ENCODE measurements around the gene P2RY8. TPM values are rescaled to one million over a fixed set of nuclear protein-coding genes. Genes with fewer than 3 reads are reported as not detected.
"Not testable (repeated sequence)": the region's sequence is repeated elsewhere in the genome, so short reads cannot be mapped to it uniquely, and the experiment has no call there.

The P2RY8 gene
- total and polyA plus RNA-seq, 3 experiments from 2014 or later, result 47.1 to 302 (median 50.1) TPM

DNA sequence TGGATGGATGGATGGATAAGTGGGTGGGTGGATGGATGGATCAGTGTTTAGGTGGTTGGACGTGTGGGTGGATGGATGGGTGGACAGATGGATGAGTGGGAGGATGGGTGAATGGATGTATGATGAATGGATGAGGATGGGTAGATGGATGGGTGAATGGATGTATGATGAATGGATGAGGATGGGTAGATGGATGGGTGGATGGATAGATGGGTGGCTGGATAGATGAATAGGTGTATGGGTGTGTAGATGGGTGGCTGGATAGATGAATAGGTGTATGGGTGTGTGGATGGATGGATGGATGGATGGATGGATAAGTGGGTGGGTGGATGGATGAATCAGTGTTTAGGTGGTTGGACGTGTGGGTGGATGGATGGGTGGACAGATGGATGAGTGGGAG lies 62.4 kb downstream of the P2RY8 start:
- H3K27ac ChIP-seq (ENCODE audit: low read depth, low read length); DNase-seq; H3K27me3 ChIP-seq (ENCODE audit: insufficient read depth, low read length, poor library complexity, severe bottlenecking); CTCF ChIA-PET; POLR2A ChIA-PET; H3K4me3 Mint-ChIP-seq; H3K27me3 Mint-ChIP-seq; H3K4me3 ChIP-seq (ENCODE audit: low read length); H3K9me3 ChIP-seq (ENCODE audit: low read length): not testable (repeated sequence)
- H3K36me3 Mint-ChIP-seq, result peaks cover 39 to 68% (median 62%) of the 10 kb centered on the region in 3 donors
- H3K27ac Mint-ChIP-seq, result peak overlapping the region in 6 of 8 donors; percentile 43 to 99 (median 78)
- H3K36me3 ChIP-seq (ENCODE audit: insufficient read depth, low read length), result peaks cover 14% of the 10 kb centered on the region
- peaks cover 78% of the 10 kb centered on the region for H3K4me1 ChIP-seq (ENCODE audit: insufficient read depth, low read length)
- peaks cover 3 to 11% (median 6%) of the 10 kb centered on the region in 5 donors for H3K9me3 Mint-ChIP-seq
- peaks cover 71 to 94% (median 89%) of the 10 kb centered on the region in 3 donors for H3K4me1 Mint-ChIP-seq

DNA sequence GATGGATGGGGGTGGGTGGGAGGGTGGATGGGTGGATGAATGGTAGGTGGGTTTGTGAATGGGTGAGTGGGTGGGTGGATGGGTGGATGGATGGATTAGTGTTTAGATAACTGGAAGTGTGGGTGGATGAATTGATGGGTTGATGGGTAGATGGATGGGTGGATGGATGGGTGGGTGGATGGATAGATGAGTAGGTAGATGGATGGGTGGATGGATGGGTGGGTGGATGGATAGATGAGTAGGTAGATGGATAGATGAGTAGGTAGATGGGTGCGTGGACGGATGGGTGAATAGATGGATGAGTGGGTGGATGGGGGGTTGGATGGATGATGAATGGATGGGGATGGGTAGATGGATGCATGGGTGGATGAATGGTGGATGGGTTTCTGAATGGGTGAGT lies 64.0 kb downstream of the P2RY8 start:
- Histone ChIP-seq H3K27ac (ENCODE audit: low read depth, low read length) (no peak overlapping the region), H3K4me1 (ENCODE audit: insufficient read depth, low read length) (peaks cover 76% of the 10 kb centered on the region), H3K36me3 (ENCODE audit: insufficient read depth, low read length) (peaks cover 14% of the 10 kb centered on the region), H3K9me3 (ENCODE audit: low read length) (no peaks in the 10 kb centered on the region), H3K4me3 (ENCODE audit: low read length) (no peak overlapping the region), H3K27me3 (ENCODE audit: insufficient read depth, low read length, poor library complexity, severe bottlenecking) (no peaks in the 10 kb centered on the region)
- CTCF ChIA-PET, result no interaction called here
- Mint-ChIP-seq H3K4me3 (peak overlapping the region in 1 of 7 donors; percentile 37), H3K36me3 (peaks cover 28 to 64% (median 48%) of the 10 kb centered on the region in 3 donors), H3K27ac (peak overlapping the region in 7 of 8 donors; percentile 28 to 99 (median 77)), H3K27me3 (peaks cover 0 to 6% of the 10 kb centered on the region in 2 donors), H3K4me1 (peaks cover 70 to 91% (median 87%) of the 10 kb centered on the region in 3 donors), H3K9me3 (peaks cover 0 to 4% (median 2%) of the 10 kb centered on the region in 5 donors)
- POLR2A ChIA-PET, result no interaction called here
- DNase-seq, result no peak

DNA sequence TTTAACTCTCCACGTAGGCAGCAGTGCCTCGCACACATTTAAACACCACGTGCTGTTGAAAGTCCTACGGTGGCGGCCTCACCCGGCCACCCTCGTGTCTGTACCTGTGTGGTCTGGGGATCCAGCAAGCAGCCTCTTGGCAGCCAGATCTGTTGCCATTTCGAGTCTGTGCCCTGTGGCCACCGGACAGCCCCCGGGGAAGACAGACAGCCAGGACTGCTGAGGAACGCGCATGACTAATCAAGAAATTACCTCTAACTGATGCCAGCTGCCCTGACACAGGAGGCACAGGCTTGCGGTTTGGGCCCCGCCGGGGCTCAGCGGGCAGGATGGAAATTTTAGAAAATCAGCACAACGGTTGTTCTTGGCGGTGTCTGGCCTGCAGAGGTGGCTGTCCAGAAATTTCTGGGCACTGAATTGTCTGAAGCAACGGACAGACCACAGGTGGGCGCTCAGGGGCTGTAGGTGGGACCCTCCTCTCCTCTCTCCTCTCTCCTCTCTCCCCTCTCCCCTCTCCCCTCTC lies 68.7 kb downstream of the P2RY8 start:
- H3K36me3 ChIP-seq (ENCODE audit: insufficient read depth, low read length), result peaks cover 13% of the 10 kb centered on the region
- H3K27ac Mint-ChIP-seq, result peak overlapping the region; percentile 87 to 99 (median 99)
- POLR2A ChIA-PET, result no interaction called here
- peak overlapping the region; percentile 66 for H3K27ac ChIP-seq (ENCODE audit: low read depth, low read length)
- H3K27me3 Mint-ChIP-seq, result peaks cover 0 to 13% of the 10 kb centered on the region in 2 donors
- H3K4me1 Mint-ChIP-seq, result peaks cover 75 to 92% (median 88%) of the 10 kb centered on the region in 3 donors
- H3K9me3 ChIP-seq (ENCODE audit: low read length), result no peaks in the 10 kb centered on the region
- H3K4me1 ChIP-seq (ENCODE audit: insufficient read depth, low read length), result peaks cover 91% of the 10 kb centered on the region
- CTCF ChIA-PET, result no interaction called here
- peaks cover 0 to 5% (median 2%) of the 10 kb centered on the region in 5 donors for H3K9me3 Mint-ChIP-seq
- no peaks in the 10 kb centered on the region for H3K27me3 ChIP-seq (ENCODE audit: insufficient read depth, low read length, poor library complexity, severe bottlenecking)
- DNase-seq, result peak; percentile 69 to 89 (median 77)
- no peak overlapping the region for H3K4me3 ChIP-seq (ENCODE audit: low read length)
- H3K36me3 Mint-ChIP-seq, result peaks cover 15 to 69% (median 26%) of the 10 kb centered on the region in 3 donors
- H3K4me3 Mint-ChIP-seq, result peak overlapping the region; percentile 71 to 91 (median 79)

DNA sequence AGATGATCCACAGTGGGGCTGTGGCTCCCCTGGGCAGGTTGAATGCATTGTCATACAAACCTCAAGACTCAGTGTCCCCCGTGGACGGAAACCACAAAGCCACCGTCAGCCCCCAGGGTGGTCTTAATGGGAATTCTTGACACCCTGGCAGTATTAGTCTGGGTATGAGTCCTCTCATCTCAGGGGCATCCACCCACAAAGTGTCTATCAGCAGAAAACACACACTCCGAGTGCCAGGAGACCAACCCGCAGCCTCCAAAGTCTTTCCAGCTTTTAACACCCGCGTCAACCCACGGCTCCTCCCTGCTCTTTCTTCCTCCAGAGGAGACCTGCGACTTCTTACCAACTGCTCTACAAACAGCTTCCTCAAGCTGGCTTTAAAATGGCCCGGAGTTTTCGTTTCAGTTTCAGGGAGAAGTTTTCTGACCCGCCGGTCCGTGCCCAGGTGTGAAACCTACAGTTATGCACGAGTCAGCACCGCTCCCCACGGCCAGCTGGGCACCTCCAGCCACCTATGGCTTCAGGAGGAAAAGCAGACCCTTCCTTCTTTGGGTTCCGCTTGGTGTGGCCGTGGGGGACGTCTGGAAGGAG lies 69.9 kb downstream of the P2RY8 start:
- Histone ChIP-seq H3K36me3 (ENCODE audit: insufficient read depth, low read length) (peaks cover 12% of the 10 kb centered on the region), H3K27me3 (ENCODE audit: insufficient read depth, low read length, poor library complexity, severe bottlenecking) (no peaks in the 10 kb centered on the region), H3K4me3 (ENCODE audit: low read length) (peak overlapping the region; percentile 9), H3K27ac (ENCODE audit: low read depth, low read length) (peak overlapping the region; percentile 62), H3K4me1 (ENCODE audit: insufficient read depth, low read length) (peaks cover 91% of the 10 kb centered on the region), H3K9me3 (ENCODE audit: low read length) (no peaks in the 10 kb centered on the region)
- ChIA-PET POLR2A (no interaction called here), CTCF (no interaction called here)
- Mint-ChIP-seq H3K4me3 (peak overlapping the region; percentile 64 to 91 (median 82)), H3K9me3 (peaks cover 0 to 3% (median under 1%) of the 10 kb centered on the region in 5 donors), H3K4me1 (peaks cover 81 to 92% (median 88%) of the 10 kb centered on the region in 3 donors), H3K36me3 (peaks cover 12 to 64% (median 19%) of the 10 kb centered on the region in 3 donors), H3K27me3 (peaks cover 0 to 13% of the 10 kb centered on the region in 2 donors), H3K27ac (peak overlapping the region; percentile 87 to 99 (median 99))
- DNase-seq, result peak in 4 of 5 donors; percentile 43 to 72 (median 60)

DNA sequence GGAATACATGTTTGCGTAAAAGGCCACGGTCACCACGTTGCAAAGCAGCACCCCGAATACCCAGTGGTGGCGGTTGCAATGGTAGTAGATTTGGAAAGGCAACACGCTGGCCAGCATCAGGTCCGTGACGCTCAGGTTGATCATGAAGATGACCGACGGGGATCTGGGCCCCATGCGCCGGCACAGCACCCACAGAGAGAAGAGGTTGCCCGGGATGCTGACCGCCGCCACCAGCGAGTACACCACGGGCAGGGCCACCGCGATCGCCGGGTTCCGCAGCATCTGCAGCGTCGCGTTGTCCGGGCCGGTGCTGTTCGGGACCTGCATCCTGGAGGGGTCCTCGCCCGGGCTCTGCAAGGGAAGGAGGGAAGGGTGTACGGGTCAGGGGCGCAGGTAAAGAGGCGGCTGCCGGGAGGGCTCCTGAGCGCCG lies 70.7 kb downstream of the P2RY8 start:
- H3K9me3 Mint-ChIP-seq, result peaks cover 0 to 2% (median 0%) of the 10 kb centered on the region in 5 donors
- H3K4me1 Mint-ChIP-seq, result peaks cover 79 to 90% (median 86%) of the 10 kb centered on the region in 3 donors
- Histone ChIP-seq H3K4me3 (ENCODE audit: low read length) (no peak overlapping the region), H3K4me1 (ENCODE audit: insufficient read depth, low read length) (peaks cover 85% of the 10 kb centered on the region), H3K9me3 (ENCODE audit: low read length) (no peaks in the 10 kb centered on the region), H3K36me3 (ENCODE audit: insufficient read depth, low read length) (peaks cover 12% of the 10 kb centered on the region), H3K27me3 (ENCODE audit: insufficient read depth, low read length, poor library complexity, severe bottlenecking) (no peaks in the 10 kb centered on the region), H3K27ac (ENCODE audit: low read depth, low read length) (no peak overlapping the region)
- H3K36me3 Mint-ChIP-seq, result peaks cover 10 to 57% (median 13%) of the 10 kb centered on the region in 3 donors
- CTCF ChIA-PET, result no interaction called here
- DNase-seq, result no peak
- H3K4me3 Mint-ChIP-seq, result peak overlapping the region in 6 of 7 donors; percentile 58 to 92 (median 85)
- POLR2A ChIA-PET, result no interaction called here
- peak overlapping the region; percentile 78 to 99 (median 92) for H3K27ac Mint-ChIP-seq
- peaks cover 0 to 13% of the 10 kb centered on the region in 2 donors for H3K27me3 Mint-ChIP-seq

DNA sequence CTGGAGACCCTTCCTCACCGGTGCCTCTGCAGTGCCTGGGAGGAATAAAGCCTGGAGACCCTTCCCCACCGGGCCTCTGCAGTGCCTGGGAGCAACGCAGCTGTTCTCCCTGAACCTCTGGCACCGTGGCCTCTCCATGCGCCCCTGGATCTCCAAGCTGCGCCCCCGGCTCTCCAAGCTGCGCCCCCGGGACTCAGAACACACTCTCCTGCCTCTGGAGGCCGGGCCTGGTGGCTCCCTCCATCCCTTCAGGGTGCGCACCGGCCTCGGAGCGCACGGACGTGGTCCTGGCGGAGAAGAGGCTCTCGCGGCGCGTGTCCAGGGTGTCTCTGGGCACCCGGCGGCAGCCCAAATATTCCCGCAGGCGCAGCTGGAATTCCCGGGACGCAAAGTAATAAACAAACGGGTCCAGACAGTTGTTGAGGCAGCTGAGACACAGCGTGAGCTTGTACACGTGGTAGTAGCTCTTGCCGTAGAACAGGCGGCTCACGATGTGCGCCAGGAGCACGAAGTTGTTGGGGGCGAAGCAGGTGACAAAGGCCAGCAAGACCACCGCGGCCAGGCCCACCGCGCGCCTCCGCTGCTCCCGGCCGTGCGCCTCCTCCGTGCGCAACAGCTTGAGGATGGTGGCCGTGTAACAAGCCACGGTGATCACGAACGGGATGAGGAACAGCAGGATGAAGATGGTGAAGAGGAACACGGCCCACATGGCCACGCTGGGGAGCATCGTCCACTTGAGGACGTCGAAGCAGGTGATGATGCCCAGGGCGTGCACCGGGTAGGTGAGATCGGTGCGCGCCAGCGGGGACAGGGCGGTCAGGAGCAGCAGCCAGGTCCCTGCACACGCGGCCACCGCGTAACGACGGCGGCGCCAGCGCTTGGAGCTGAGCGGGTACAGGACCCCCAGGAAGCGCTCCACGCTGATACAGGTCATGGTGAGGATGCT lies 71.4 kb downstream of the P2RY8 start:
- POLR2A ChIA-PET, result no interaction called here
- no peaks in the 10 kb centered on the region for H3K27me3 ChIP-seq (ENCODE audit: insufficient read depth, low read length, poor library complexity, severe bottlenecking)
- peaks cover 10 to 57% (median 13%) of the 10 kb centered on the region in 3 donors for H3K36me3 Mint-ChIP-seq
- no peaks in the 10 kb centered on the region for H3K9me3 ChIP-seq (ENCODE audit: low read length)
- CTCF ChIA-PET, result no interaction called here
- peaks cover 77 to 90% (median 83%) of the 10 kb centered on the region in 3 donors for H3K4me1 Mint-ChIP-seq
- H3K4me3 ChIP-seq (ENCODE audit: low read length), result peak overlapping the region; percentile 31
- no peak for DNase-seq
- H3K27ac Mint-ChIP-seq, result peak overlapping the region; percentile 87 to 99 (median 98)
- H3K36me3 ChIP-seq (ENCODE audit: insufficient read depth, low read length), result peaks cover 12% of the 10 kb centered on the region
- H3K9me3 Mint-ChIP-seq, result peaks cover 0 to 2% (median 0%) of the 10 kb centered on the region in 5 donors
- H3K4me1 ChIP-seq (ENCODE audit: insufficient read depth, low read length), result peaks cover 78% of the 10 kb centered on the region
- peak overlapping the region; percentile 53 for H3K27ac ChIP-seq (ENCODE audit: low read depth, low read length)
- peak overlapping the region; percentile 83 to 92 (median 86) for H3K4me3 Mint-ChIP-seq
- H3K27me3 Mint-ChIP-seq, result peaks cover 0 to 13% of the 10 kb centered on the region in 2 donors

DNA sequence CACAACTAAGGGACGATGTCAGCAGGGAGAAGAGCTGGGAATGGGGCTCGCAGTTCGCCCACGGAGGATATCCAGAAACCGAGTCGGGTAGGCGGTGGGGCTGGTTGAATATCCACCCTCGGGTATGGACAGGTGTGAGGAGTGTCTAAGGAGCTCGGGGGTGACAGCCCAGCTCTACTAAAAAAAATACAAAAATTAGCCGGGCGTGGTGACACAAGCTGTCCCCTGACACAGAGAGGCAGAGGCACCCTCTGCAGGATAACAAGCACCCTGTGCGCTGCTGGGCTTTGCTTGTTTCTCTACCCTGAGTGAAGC lies 72.1 kb downstream of the P2RY8 start:
- peaks cover 12% of the 10 kb centered on the region for H3K36me3 ChIP-seq (ENCODE audit: insufficient read depth, low read length)

More for the DNA sequence above, 72.1 kb downstream of the P2RY8 start:
- peak overlapping the region; percentile 83 to 92 (median 86) for H3K4me3 Mint-ChIP-seq
- no peak for DNase-seq
- Histone ChIP-seq H3K27ac (ENCODE audit: low read depth, low read length) (peak overlapping the region; percentile 53), H3K27me3 (ENCODE audit: insufficient read depth, low read length, poor library complexity, severe bottlenecking) (no peaks in the 10 kb centered on the region), H3K4me1 (ENCODE audit: insufficient read depth, low read length) (peaks cover 72% of the 10 kb centered on the region), H3K9me3 (ENCODE audit: low read length) (no peaks in the 10 kb centered on the region), H3K4me3 (ENCODE audit: low read length) (peak overlapping the region; percentile 31)
- peaks cover 0 to 13% of the 10 kb centered on the region in 2 donors for H3K27me3 Mint-ChIP-seq
- H3K36me3 Mint-ChIP-seq, result peaks cover 10 to 53% (median 13%) of the 10 kb centered on the region in 3 donors
- CTCF ChIA-PET, result no interaction called here
- H3K9me3 Mint-ChIP-seq, result peaks cover 0 to 2% (median 0%) of the 10 kb centered on the region in 5 donors
- POLR2A ChIA-PET, result no interaction called here
- peaks cover 73 to 84% (median 77%) of the 10 kb centered on the region in 3 donors for H3K4me1 Mint-ChIP-seq
- peak overlapping the region; percentile 87 to 99 (median 98) for H3K27ac Mint-ChIP-seq

Data from CD8-positive, alpha-beta memory T cell (primary cell).